HG03108 (cell line): ENCODE data around the gene KLF9.

Source experiments
- ATAC-seq: cut with Tn5 transposase; IDR thresholded peaks from one replicate; pipeline ENCODE4 v1.9.1; 2021; ENCODE audit warnings: moderate library complexity; ENCODE audit not compliant: unreplicated experiment

The KLF9 gene

DNA sequence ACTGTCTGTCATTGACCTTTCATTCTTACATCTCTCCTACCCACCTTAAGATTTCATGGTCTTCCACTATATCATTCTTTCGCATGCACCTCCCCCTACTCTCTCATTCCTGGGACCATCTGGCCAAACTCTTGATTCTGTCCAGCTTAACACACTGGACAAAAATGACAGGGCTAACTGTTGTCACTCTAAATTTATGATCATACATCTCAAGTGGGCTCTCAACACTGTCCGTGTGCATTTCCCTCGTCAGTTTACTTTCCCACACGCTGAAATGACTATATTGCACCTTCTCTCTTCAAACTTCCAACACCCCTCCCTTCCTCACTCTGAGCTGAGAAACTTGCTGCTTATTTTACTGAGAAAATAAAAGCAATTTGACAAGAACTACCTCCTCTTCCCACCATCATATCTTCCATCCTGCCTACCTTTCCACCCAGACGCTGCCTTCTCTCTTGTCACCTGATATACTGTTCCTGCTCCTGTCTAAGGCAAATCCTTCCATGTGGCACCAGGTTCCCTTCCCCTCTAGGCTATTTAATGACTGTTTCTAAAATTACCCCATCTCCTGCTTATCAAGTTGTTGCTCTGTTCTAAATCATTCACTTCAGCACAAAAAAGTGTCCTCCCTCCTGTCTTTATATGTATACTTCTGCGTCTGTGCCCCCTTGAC is 8.1 kb upstream of the KLF9 start:
- no peak for ATAC-seq

DNA sequence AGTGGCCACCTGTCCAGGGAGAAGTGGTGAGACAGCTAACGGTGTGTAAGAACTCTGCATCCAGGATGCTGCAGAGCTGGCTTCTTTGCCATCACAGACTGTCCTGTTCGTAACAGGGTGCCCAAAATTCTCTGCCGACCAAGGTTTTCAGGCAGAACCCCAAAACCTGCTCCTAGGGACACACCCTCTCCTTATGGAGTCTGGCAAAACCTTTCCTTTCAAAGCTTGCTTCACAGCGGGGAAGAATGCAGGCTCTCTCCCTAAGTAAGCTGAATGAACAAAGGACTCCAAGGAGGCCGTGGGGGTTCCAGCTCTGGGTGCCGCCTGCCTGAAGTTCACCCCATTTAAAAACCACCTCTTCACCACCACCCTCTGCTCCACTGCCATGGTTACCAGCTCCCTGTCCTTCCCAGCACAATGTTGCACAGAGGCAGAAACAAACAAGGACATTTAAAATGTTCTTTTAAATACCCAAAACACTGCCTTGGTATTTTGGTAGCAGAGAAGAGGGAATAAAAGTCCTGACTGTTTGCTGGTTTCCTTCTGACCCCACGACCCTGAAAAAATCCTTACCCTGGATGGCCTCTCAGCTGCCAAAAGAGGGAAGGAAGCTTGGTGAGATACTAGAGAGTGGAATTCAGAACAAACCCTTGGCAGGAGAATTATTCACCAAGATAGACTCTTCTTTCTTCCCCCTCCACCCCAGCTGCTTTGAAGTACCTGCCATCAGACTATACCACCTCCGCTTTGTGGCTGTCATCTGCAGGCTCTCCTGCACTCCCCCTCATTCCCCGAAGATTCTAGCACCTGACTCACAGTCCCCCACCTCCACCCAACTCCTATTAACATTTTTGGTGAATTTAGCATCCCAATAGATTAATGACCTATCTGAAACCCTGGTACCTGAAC is 7.1 kb upstream of the KLF9 start:
- ATAC-seq, result no peak

DNA sequence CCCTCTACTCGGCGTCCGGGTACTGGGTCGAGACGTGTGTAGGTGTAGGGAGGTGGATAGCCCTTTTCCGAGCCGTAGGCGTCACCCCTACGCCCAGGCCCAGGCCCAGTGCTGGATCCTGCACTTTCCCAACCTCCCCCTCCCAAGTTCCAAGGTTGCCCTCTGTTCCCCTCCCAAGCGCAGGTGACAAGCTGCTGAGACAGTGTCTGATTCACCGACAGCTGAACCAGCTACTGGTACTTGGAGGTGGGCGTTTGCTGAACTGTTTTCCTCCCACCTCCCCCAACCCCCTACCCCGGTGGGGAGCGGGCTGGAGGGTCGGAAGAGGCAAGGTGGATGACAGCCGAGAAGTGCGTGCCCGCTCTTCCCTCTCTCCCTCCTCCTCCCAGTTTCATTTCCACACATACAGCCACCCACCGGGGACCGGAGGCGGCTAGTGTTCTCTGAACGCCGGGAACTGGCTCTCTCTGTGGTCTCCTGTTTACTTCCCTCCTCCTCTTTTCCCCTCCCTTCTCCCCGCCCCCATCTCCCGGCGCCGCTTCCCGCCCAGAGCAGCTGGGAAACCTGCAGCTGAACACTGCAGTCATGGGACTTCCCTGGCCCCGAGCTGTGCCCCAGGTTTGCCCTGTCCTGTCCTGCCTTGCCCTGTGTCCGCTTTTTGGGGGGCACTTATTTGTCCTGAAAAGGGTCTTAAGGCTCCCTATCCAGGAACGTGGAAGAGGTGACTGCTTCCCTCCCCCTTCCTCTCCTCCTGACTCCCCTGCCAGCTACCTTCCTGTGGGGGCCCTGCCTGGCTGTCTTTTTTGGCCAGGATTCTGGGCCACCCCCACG is 6.2 kb upstream of the KLF9 start:
- no peak for ATAC-seq

DNA sequence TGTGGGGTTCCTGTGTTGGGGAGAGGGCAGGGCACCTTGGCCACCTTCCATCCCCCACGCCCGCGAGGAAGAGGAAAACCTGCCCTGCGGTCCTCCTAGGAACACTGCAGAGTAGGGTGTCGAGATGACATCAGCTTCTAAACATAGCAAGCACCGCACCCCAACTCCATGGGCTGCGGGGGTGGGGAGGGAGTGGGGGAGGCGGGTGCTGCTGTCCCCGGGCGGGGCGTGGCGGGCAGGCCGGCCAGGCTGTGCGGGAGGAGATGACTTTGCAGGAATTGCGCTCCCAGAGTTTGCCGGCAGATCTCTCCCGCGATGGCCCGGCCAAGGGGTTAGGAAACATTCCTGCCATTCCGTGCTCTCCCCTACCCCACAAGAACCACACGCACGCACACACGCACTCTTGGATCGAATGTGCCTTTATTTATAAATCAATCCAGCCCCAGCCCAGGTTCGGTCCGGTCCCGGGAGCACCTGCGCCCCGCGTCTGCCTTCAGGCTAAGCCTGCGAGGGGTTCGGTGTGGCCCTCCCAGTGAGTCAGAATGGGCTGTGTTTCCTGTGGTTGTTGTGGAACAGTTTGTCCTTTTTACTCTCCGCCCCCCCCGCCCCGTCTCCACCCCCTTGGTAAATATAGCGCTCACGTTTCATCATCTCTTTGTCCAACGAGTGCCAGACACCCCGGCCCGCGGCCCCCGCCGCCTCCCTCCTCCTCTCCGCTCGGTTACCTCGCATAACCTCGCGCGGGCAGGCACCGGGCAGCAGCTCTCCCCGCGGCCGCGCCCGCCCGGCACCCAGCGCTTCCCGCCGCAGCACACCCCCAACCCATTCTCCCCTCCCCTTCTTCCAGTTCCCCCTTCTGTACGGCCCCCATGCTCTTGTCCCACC is 5.3 kb upstream of the KLF9 start:
- ATAC-seq, result peak; percentile 30

DNA sequence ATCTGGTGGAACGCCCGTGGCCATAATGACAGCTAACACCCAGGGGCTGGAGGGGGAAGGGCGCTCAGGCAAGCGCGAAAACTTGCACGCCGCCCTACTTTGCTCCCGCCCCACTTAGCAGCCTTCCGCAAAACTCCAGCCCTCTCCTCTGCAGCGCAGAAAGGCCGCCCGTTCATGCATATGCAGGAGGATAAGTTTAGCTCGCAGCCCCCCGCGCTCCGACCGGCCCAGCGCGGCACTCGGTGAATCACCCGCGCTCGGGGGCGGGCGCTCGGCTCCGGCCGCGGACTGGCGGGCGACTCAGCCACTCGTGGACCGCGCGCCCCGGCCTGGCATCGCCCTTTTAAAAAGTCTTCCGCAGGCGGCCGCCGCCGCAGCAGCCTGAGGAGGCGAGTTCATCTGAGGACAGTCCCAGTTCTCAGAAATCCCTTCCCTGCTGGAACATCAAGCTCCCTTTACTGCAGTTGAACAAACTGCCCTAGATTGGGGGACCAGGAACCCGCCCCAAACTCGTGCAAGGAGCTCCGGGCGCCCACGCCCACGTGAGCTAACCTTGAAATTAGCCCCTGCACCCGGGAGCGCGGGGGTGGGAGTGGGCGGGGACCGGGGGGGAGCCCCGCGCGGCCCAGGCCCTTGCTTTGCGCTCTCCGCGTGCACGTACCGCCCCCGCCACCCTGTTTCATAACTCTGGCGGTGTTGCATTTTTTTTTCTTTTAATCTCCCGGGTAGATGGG is 4.5 kb upstream of the KLF9 start:
- ATAC-seq, result peak; percentile 44

DNA sequence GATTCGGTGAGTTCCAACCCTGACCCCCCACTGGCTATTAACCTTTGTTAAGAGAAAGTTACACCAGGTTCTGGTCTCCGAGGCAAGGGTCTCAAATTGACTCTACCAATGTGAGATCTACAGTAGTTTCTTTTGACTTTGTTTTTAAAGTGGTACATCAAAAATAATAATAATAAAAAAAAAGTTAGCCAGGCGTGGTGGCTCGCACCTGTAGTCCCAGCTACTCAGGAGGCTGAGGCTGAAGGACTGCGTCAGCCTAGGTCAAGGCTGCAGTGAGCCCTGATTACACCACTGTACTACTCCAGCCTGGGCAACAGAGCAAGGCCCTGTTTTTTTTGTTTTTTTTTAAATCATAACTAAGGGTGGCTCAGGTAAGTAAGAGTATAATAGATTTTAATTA is 1.0 kb upstream of the KLF9 start:
- no peak for ATAC-seq

DNA sequence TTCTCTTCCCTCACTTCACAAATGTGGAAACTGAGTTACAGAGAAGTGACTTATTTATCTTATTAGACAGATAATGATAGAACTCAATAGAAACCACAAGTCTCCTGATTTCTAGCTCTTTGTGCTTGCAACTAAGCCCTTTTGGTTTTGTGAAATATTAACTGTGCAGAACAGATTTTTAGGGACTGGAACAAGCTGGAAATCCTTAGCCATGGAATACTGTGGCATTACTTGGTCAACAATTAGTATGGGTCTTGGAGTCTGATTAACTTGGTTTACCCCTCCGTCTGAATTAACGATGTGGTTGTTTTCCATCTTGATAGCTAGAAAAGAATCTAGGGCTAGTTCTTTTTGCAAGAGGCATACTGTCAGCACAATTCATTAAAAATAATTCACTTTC is 584 bp upstream of the KLF9 start:
- no peak for ATAC-seq

DNA sequence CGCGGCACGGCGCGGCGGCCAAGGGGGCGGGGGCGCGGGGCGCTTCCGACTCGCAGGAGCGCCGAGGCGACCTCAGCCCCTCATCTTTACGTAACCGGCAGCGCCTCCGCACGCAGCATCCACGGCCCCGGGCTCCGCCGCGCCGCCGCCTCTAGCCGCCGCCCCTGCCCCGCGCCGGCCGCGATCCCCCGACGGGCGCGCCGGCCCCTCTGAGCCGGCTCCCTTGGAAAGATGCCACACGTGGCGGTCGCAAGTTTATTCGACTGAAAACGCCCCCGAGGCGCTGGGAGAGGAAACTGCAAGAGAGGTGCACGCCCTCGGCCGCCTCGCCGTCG is 1.0 kb downstream of the KLF9 start:
- ATAC-seq, result peak; percentile 11

DNA sequence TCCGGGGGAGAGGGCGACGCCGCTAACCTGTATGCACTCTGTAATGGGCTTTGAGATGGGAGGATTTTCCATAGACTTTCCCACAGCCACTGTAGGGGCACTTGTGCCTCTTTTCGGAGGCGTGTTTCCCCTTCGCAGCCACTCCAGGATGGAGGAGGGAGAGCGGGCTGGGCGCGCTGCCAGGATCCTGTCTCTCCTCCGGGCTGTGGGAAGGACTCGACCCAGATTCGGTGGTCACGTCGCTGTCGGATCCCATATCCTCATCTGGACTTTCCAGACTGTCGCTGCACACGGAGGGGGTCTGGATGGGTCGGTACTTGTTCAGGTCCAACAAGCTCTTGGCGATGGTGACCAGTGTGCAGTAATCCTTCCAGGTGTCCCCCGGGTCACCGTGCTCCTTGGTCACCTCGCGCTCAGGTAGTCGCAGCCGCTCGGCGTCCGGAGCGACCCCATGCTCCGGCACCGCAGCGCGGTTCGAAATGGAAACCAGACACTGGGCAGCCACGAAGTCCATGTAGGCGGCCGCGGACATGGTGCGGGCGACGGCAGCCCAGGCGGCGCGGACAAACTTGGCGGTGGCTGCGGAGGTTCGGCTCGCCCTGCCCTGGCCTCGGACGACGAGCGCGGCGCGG is 1.5 kb downstream of the KLF9 start:
- no peak for ATAC-seq

DNA sequence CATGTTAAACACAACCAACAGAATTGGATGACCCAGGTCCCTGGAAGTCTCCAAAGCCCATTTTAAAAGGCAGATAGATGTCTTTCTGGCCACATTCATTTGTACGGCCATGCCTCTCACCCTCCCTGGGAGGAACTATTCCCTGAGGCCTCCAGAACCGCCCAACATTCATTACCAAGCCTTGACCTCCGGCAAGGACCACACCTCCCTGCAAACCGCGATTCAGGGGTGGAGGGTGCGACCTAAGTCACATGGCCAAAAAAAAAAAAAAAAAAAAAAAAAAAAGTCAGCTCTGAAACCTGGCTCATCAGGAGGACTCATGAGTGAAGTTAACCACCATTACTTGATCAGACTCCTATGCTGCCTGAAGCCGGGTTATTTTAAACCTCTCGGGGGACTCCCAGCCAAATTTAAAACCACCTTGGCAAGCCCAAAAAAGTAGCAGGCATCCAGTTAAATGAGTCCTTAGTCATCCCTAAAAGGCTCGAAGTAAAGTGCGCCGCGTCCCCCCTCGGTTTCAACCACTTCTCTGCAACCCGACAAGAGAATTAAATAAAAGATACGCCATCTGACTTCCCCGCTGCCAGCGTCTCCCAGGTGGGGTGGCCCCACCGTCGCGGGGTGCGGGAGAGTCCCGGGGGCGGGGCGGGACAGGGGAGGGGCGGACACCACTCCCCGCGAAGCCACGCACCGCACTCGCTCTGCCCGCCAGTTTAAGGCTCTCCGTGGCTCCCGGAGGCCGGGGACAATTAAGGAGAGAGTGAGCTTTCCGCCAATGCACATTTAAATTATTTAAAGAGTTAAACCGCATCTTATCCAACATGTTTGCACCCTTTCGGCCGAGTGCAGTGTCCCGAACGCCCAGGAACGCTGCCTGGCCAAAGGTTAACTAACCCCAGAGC is 2.3 kb downstream of the KLF9 start:
- peak; percentile 28 for ATAC-seq

DNA sequence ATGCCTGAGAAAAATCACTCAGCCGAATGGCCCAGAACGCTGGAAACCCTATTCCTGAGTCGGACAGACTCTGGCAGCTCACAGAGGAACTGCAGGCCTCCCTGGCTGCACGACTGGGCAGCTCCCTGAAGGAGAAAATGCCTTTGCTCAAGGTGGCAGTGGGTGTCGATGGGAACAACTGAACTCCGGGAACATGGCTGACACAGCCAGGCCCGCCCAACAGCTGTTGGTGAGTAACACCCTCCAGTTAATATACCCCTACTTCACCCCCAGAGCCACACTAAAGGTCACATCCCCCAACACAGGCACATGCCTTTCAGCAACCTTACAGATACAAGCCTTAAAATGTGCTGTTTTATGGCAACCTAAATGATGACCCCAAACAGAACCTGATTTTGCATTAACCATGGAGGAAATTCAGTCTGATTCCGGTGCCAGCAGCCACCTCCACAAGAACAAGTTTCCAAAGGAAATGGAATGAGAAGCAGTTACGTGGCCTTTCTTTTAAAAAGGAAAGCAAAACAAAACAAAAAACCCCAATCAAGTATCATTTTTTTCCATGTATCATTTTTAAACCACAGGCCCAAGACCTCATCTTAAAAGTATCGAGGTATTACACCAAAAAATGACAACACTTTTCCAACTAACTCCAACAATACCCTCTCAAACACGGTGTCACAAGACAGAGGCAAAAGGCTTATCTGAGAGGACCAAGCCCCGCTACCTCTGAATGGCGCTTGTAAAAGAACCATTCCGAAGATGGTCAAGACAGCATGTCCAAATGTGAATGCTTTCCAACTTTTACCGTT is 3.1 kb downstream of the KLF9 start:
- ATAC-seq, result no peak

DNA sequence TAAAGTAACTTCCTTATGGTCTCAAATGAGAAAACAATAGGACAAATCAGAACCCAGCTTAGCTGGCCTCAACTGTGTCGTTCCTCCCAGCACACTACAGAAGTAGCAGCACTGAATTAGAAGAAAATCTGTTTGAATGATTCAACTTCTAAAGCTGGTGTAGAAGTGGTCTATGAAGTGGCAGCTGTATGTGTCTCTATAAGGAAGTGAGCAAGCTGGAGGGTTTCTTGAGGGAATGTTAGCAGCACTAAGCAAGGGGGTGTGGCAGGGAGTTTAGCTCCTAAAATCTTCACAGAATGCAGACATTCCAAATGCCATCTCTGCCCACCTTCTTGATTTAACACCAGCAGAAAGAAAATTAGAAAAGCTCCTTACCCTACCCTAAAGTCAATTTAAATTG is 4.1 kb downstream of the KLF9 start:
- no peak for ATAC-seq

DNA sequence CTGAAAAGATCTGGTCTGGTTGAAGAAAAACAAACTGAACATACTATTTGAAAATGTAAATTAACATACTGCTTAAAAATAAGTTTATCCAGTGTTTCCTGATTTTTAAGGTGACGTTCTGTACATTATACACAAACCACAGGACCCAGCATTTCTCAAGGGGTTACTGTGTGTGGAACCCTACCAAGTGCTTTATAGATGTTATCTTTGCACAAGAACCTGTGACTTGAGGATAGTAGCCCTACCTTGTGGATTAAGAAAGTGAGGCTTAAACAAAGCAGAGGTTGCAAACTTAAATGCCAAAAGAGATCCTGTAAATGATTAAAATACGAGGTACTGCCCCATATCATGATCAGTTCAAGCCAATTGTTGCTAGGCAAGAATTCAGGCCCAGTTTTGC is 4.7 kb downstream of the KLF9 start:
- no peak for ATAC-seq

DNA sequence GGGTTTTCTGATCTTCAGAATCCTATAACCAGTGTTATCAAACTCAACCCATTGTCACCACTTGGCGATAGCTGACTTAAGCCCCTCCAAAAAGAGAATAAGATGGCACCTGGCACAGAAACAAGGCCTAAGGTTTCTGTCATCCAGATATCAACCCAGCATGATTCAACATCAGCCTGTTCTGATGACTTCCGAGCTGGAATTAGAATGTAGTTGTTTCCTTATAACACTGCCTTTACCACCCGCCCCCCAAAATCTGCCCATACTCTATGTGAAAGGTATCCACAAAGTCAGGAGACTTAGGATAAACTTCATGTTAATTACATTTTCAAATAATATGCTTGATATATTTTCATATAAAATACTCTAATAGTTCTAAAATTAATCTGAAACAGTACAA is 5.2 kb downstream of the KLF9 start:
- no peak for ATAC-seq

DNA sequence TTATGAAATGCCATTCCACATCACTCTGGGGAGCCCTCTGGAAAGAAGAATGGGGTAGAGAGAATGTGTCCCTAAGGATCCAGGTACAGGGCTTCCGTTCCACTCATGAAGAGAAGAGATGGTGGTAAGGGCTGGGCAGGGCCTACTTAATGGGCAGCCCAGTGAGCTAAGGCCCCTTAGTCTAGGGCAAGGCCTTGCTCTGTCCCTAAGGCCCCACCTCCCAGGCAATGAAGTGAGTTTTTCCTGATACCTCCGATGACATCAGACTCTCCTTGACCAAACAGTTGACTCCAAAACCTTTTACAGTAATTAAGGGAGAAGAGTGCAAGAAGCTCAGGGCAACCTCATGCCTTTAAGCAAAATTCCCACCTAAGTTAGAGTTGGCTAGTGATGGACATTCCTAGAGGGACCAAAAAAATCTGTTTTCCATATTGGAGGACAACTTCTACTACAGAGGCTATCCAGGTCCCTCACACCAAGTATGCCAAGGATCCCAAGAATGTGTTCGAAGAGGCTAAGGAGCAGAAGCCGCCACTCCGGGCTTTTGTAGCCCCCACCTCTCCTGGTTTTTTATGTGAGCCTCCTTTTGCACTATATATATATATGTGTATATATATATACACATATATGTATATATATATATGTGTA is 5.9 kb downstream of the KLF9 start:
- no peak for ATAC-seq

DNA sequence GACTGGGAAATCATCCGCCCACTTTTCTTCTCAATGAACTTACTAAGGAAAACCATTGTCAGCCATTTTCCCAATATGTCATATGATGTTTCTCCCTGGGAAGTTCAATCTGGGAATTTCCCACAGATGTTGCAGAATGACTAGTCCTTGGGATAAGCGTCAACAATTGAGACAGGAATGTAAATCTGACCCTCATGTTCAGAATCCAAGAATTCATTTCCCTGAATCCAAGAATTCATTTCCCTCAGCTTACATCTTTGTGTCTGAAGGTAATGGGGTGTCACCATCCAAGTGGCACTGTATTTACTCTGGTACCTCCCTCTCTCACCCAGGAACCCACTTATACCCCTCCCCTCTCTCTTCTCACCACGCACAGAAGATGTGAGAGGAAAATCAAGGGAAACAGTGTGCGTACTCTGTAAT is 7.4 kb downstream of the KLF9 start:
- no peak for ATAC-seq

DNA sequence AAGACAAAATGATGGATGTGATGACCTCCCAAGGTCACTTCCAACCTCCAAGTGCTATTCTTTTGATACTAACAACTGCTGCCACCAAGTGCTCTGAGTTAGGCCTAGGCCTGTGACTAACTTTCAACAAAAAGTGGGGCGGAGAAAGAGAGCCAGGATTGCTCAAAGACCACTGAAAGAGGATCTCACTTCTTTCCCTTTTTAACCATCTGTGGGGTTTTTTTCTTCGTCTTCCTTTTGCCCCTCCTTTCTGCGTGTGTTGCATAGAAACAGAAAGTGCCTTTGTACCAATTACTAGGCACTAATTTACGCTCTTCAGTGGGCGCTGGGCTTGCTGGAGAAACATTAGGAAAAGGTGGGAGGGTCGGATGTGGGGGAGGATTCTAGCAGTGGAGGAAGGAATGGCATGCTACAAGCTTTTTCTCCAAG is 8.0 kb downstream of the KLF9 start:
- ATAC-seq, result peak; percentile 65
